Mucosa of stomach (tissue), 1 donor: ENCODE data around the gene H1-8.
A peak's percentile ranks its signal among the peaks of the same experiment; 100 is the strongest.

Experiments used
- H3K27me3 ChIP-seq: one replicate; pipeline ENCODE4 v1.7.0; 2013; ENCODE audit warnings: mild to moderate bottlenecking, low read length; ENCODE audit not compliant: control insufficient read depth, insufficient read depth
- H3K36me3 ChIP-seq: one replicate; pipeline ENCODE4 v1.7.0; 2013; ENCODE audit warnings: low read length; ENCODE audit not compliant: control insufficient read depth, insufficient read depth
- H3K4me1 ChIP-seq: one replicate; pipeline ENCODE4 v1.7.0; 2013; ENCODE audit warnings: mild to moderate bottlenecking, low read length; ENCODE audit not compliant: control insufficient read depth, insufficient read depth
- H3K4me3 ChIP-seq: one replicate; pipeline ENCODE4 v1.7.0; 2013; ENCODE audit warnings: low read length
- H3K9ac ChIP-seq: one replicate; pipeline ENCODE4 v1.7.0; 2013; ENCODE audit warnings: mild to moderate bottlenecking, low read length, moderate library complexity
- H3K9me3 ChIP-seq: one replicate; pipeline ENCODE4 v1.7.0; 2013; ENCODE audit warnings: mild to moderate bottlenecking, low read length, moderate library complexity; ENCODE audit not compliant: control insufficient read depth
- donor health status: Pancreatic carcinoma.

Gene H1-8

GRCh38 chr3:129586746-129587430 lies 43.9 kb downstream of the H1-8 start:
- Histone ChIP-seq H3K27me3 (no peaks in the 10 kb centered on the region), H3K36me3 (no peaks in the 10 kb centered on the region), H3K4me3 (no peak overlapping the region), H3K9ac (no peak overlapping the region), H3K4me1 (no peaks in the 10 kb centered on the region), H3K9me3 (no peaks in the 10 kb centered on the region)

- Histone ChIP-seq H3K4me1 (no peaks in the 10 kb centered on the region), H3K36me3 (no peaks in the 10 kb centered on the region), H3K27me3 (no peaks in the 10 kb centered on the region), H3K9ac (no peak overlapping the region), H3K9me3 (no peaks in the 10 kb centered on the region), H3K4me3 (no peak overlapping the region)
Measured at GRCh38 chr3:129587566-129588210, 44.7 kb downstream of the H1-8 start.

- Histone ChIP-seq H3K9me3 (no peaks in the 10 kb centered on the region), H3K36me3 (no peaks in the 10 kb centered on the region), H3K4me1 (peaks cover 23% of the 10 kb centered on the region), H3K4me3 (no peak overlapping the region), H3K9ac (no peak overlapping the region), H3K27me3 (no peaks in the 10 kb centered on the region)
Measured at GRCh38 chr3:129590215-129590614, 47.2 kb downstream of the H1-8 start.

- Histone ChIP-seq H3K4me1 (peaks cover 35% of the 10 kb centered on the region), H3K9ac (no peak overlapping the region), H3K27me3 (no peaks in the 10 kb centered on the region), H3K9me3 (no peaks in the 10 kb centered on the region), H3K4me3 (no peak overlapping the region), H3K36me3 (no peaks in the 10 kb centered on the region)
Measured at GRCh38 chr3:129591932-129592331, 49.0 kb downstream of the H1-8 start.

GRCh38 chr3:129592381-129593131 lies 49.6 kb downstream of the H1-8 start:
- Histone ChIP-seq H3K4me3 (no peak overlapping the region), H3K9me3 (no peaks in the 10 kb centered on the region), H3K27me3 (no peaks in the 10 kb centered on the region), H3K4me1 (peaks cover 39% of the 10 kb centered on the region), H3K9ac (peak overlapping the region; percentile 15), H3K36me3 (no peaks in the 10 kb centered on the region)

GRCh38 chr3:129593230-129593594 lies 50.2 kb downstream of the H1-8 start:
- Histone ChIP-seq H3K9ac (peak overlapping the region; percentile 15), H3K4me1 (peaks cover 46% of the 10 kb centered on the region), H3K27me3 (no peaks in the 10 kb centered on the region), H3K4me3 (no peak overlapping the region), H3K9me3 (no peaks in the 10 kb centered on the region), H3K36me3 (no peaks in the 10 kb centered on the region)

- Histone ChIP-seq H3K4me3 (no peak overlapping the region), H3K9ac (peak overlapping the region; percentile 28), H3K4me1 (peaks cover 49% of the 10 kb centered on the region), H3K36me3 (no peaks in the 10 kb centered on the region), H3K27me3 (no peaks in the 10 kb centered on the region), H3K9me3 (no peaks in the 10 kb centered on the region)
Measured at GRCh38 chr3:129593595-129594339, 50.8 kb downstream of the H1-8 start.

- Histone ChIP-seq H3K9ac (no peak overlapping the region), H3K4me1 (peaks cover 49% of the 10 kb centered on the region), H3K36me3 (no peaks in the 10 kb centered on the region), H3K9me3 (no peaks in the 10 kb centered on the region), H3K27me3 (no peaks in the 10 kb centered on the region), H3K4me3 (no peak overlapping the region)
Measured at GRCh38 chr3:129594409-129594808, 51.4 kb downstream of the H1-8 start.

- Histone ChIP-seq H3K27me3 (no peaks in the 10 kb centered on the region), H3K9me3 (no peaks in the 10 kb centered on the region), H3K9ac (peak overlapping the region; percentile 9), H3K36me3 (no peaks in the 10 kb centered on the region), H3K4me1 (peaks cover 53% of the 10 kb centered on the region), H3K4me3 (no peak overlapping the region)
Measured at GRCh38 chr3:129594907-129595390, 52.0 kb downstream of the H1-8 start.

GRCh38 chr3:129595544-129596193 lies 52.7 kb downstream of the H1-8 start:
- Histone ChIP-seq H3K4me1 (peaks cover 54% of the 10 kb centered on the region), H3K27me3 (no peaks in the 10 kb centered on the region), H3K9me3 (no peaks in the 10 kb centered on the region), H3K4me3 (no peak overlapping the region), H3K36me3 (no peaks in the 10 kb centered on the region), H3K9ac (peak overlapping the region; percentile 9)

- Histone ChIP-seq H3K9me3 (no peaks in the 10 kb centered on the region), H3K36me3 (no peaks in the 10 kb centered on the region), H3K4me3 (no peak overlapping the region), H3K27me3 (no peaks in the 10 kb centered on the region), H3K4me1 (peaks cover 54% of the 10 kb centered on the region), H3K9ac (peak overlapping the region; percentile 9)
Measured at GRCh38 chr3:129596194-129597086, 53.5 kb downstream of the H1-8 start.
